Heart left ventricle (tissue), 13 donors: ENCODE measurements around the gene IRX6.

ENCODE experiments used
- POLR2A ChIP-seq, 2 donors: fragments of 450-650 bp; IDR thresholded peaks; one replicate each; pipeline ENCODE4 v1.6.1; 2017; ENCODE audit warnings: antibody characterized with exemption in 2 of 2, mild to moderate bottlenecking in 2 of 2, moderate library complexity in 2 of 2
- TF ChIP-seq, protein P1 (sequence below), 12 donors: fragments of 200-600 bp; sonication (generic) in 4 of 12; IDR thresholded peaks; one replicate each; pipeline versions ENCODE4 v1.5.0 to v1.8.0; 2018 to 2022; ENCODE audit warnings: antibody characterized with exemption in 12 of 12, mild to moderate bottlenecking in 5 of 12
- donor health status: ischemic (EF 13 %, LVEDD 7.1; RV severe dilation, severe dysfunction).
- donor health status: DM: no; HTN: yes; CAD: no.
- donor health status: DM: no; HTN: no; CAD: no.
- donor health status: ischemic (EF 25% LVEDD 6.9; RV normal size, moderate dysfunction).
- donor health status: ischemic (EF 25% LVEDD 5.7; RV mildly dilated, moderate dysfunction).
- donor health status: ischemic (EF 35%, LVEDD 5.7; RV mildly dilated, moderate dysfunction).
- donor health status: nonischemic (EF 11% LVEDD 7.7; RV severe dilation, severe dysfunction).
- donor health status: DM: yes; HTN: yes; CAD: no.
- donor health status: PGD.
- donor health status: ischemic (EF 29% LVEDD 5.4; RV normal size, mild dysfunction).
- donor health status: nonischemic (EF 23%, LVEDD 6.1; RV moderate dilation, normal function).

GRCh38 chr16:55333684-55334083, 9.7 kb downstream of the IRX6 start:
- no peak for TF ChIP-seq POLR2A (IDR thresholded peaks at IDR 0.05)
- TF ChIP-seq, protein P1, sequence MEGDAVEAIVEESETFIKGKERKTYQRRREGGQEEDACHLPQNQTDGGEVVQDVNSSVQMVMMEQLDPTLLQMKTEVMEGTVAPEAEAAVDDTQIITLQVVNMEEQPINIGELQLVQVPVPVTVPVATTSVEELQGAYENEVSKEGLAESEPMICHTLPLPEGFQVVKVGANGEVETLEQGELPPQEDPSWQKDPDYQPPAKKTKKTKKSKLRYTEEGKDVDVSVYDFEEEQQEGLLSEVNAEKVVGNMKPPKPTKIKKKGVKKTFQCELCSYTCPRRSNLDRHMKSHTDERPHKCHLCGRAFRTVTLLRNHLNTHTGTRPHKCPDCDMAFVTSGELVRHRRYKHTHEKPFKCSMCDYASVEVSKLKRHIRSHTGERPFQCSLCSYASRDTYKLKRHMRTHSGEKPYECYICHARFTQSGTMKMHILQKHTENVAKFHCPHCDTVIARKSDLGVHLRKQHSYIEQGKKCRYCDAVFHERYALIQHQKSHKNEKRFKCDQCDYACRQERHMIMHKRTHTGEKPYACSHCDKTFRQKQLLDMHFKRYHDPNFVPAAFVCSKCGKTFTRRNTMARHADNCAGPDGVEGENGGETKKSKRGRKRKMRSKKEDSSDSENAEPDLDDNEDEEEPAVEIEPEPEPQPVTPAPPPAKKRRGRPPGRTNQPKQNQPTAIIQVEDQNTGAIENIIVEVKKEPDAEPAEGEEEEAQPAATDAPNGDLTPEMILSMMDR (IDR thresholded peaks at IDR 0.05): no peak
